Neural cell (in vitro differentiated cells): ENCODE measurements around the gene AMPD2. TPM values are rescaled to one million over a fixed set of nuclear protein-coding genes. Genes with fewer than 3 reads are reported as not detected.

ENCODE experiments used
- H2AFZ ChIP-seq: fragments of 200-600, 300-800 bp; sonication (generic), shearing (Covaris generic); 2 replicates; pipeline ENCODE4 v1.6.0; 2014; ENCODE audit warnings: low read depth, mild to moderate bottlenecking, antibody characterized with exemption, low read length, moderate library complexity
- H3F3A ChIP-seq: fragments of 200-600 bp; shearing (Covaris generic); 2 replicates; pipeline ENCODE4 v1.6.1; 2016; ENCODE audit warnings: mild to moderate bottlenecking, moderate library complexity, mixed read lengths, antibody characterized with exemption, low read length; ENCODE audit not compliant: insufficient read depth, poor library complexity, severe bottlenecking
- H3K27ac ChIP-seq: fragments of 200-600, 300-800 bp; sonication (generic), shearing (Covaris generic); 2 replicates; pipeline ENCODE4 v1.5.1; 2014; ENCODE audit warnings: mild to moderate bottlenecking, low read length, moderate library complexity
- H3K27me3 ChIP-seq: fragments of 300-800, 200-600 bp; sonication (generic), shearing (Covaris generic); 2 replicates; pipeline ENCODE4 v1.6.0; 2014; ENCODE audit warnings: mild to moderate bottlenecking, low read depth, low read length, moderate library complexity; ENCODE audit not compliant: insufficient read depth
- H3K36me3 ChIP-seq: fragments of 300-800, 200-600 bp; sonication (generic), shearing (Covaris generic); 2 replicates; pipeline ENCODE4 v1.5.1; 2014; ENCODE audit warnings: mild to moderate bottlenecking, antibody characterized with exemption, low read length, moderate library complexity; ENCODE audit not compliant: insufficient read depth
- H3K4me2 ChIP-seq: fragments of 300-800, 200-600 bp; sonication (generic), shearing (Covaris generic); 2 replicates; pipeline ENCODE4 v1.6.0; 2014; ENCODE audit warnings: mild to moderate bottlenecking, low read length
- H3K4me3 ChIP-seq: fragments of 300-800, 200-600 bp; sonication (generic), shearing (Covaris generic); 2 replicates; pipeline ENCODE4 v1.5.1; 2014; ENCODE audit warnings: mild to moderate bottlenecking, low read length, moderate library complexity
- H3K79me2 ChIP-seq: fragments of 200-600 bp; shearing (Covaris generic); replicated peaks from 2 replicates; pipeline ENCODE4 v1.6.0; 2014; ENCODE audit warnings: mild to moderate bottlenecking, low read length, moderate library complexity; ENCODE audit not compliant: insufficient read depth
- H3K9ac ChIP-seq: fragments of 300-800, 200-600 bp; sonication (generic), shearing (Covaris generic); 2 replicates; pipeline ENCODE4 v1.6.1; 2016; ENCODE audit warnings: mild to moderate bottlenecking, low read length, mixed read lengths
- H3K9me2 ChIP-seq: fragments of 200-600 bp; shearing (Covaris generic); 2 replicates; pipeline ENCODE4 v1.6.1; 2016; ENCODE audit warnings: mild to moderate bottlenecking, low read length, mixed read lengths; ENCODE audit not compliant: insufficient read depth
- H3K9me3 ChIP-seq: fragments of 200-600, 300-800 bp; sonication (generic), shearing (Covaris generic); 2 replicates; pipeline ENCODE4 v1.6.1; 2016; ENCODE audit warnings: mild to moderate bottlenecking, mixed run types, low read length, moderate library complexity, mixed read lengths
- H4K20me1 ChIP-seq: fragments of 200-600 bp; shearing (Covaris generic); 2 replicates; pipeline ENCODE4 v1.6.1; 2016; ENCODE audit warnings: mild to moderate bottlenecking, mixed run types; ENCODE audit not compliant: insufficient read depth
- CTCF ChIP-seq: fragments of 450-650 bp; IDR thresholded peaks from 2 replicates; pipeline ENCODE4 v1.5.1; 2014; ENCODE audit warnings: antibody characterized with exemption, mild to moderate bottlenecking, moderate library complexity; ENCODE audit not compliant: poor library complexity, severe bottlenecking
- EP300 ChIP-seq: fragments of 450-650 bp; conservative IDR thresholded peaks from 2 replicates; pipeline ENCODE4 v1.6.1; 2014; ENCODE audit warnings: antibody characterized with exemption, mild to moderate bottlenecking, moderate library complexity; ENCODE audit not compliant: poor library complexity, severe bottlenecking
- EZH2 ChIP-seq: fragments of 200-600, 300-800 bp; shearing (Covaris generic), sonication (generic); IDR thresholded peaks from 2 replicates; pipeline ENCODE4 v1.6.1; 2014; ENCODE audit warnings: antibody characterized with exemption, low read length, borderline replicate concordance, mild to moderate bottlenecking; ENCODE audit not compliant: insufficient read depth, poor library complexity, severe bottlenecking
- MXI1 ChIP-seq: fragments of 450-650 bp; conservative IDR thresholded peaks from 2 replicates; pipeline ENCODE4 v1.6.1; 2014; ENCODE audit warnings: antibody characterized with exemption, mild to moderate bottlenecking; ENCODE audit not compliant: poor library complexity, severe bottlenecking
- RAD21 ChIP-seq: fragments of 450-650 bp; conservative IDR thresholded peaks from 2 replicates; pipeline ENCODE4 v1.6.1; 2014; ENCODE audit warnings: antibody characterized with exemption, mild to moderate bottlenecking, moderate library complexity
- REST ChIP-seq: IDR thresholded peaks from 2 replicates; pipeline ENCODE4 v1.6.1; 2012; ENCODE audit warnings: borderline replicate concordance
- SMC3 ChIP-seq: fragments of 450-650 bp; conservative IDR thresholded peaks from 2 replicates; pipeline ENCODE4 v1.6.1; 2014; ENCODE audit warnings: antibody characterized with exemption, mild to moderate bottlenecking, moderate library complexity; ENCODE audit not compliant: poor library complexity
- polyA plus RNA-seq: library from polyadenylated mRNA; depleted of rRNA; stranded (reverse); fragments of >200 nt; gene quantifications from 2 replicates; pipeline ENCODE4 v1.2.3, GENCODE V29; 2014

AMPD2 gene
- polyA plus RNA-seq, 1 donor from 2014 or later, result 104 TPM

GRCh38 chr1:109632671-109633346 lies 13.2 kb downstream of the AMPD2 start:
- Histone ChIP-seq H3K36me3 (no peaks in the 10 kb centered on the region), H3F3A (no peaks in the 10 kb centered on the region), H3K79me2 (no peaks in the 10 kb centered on the region), H2AFZ (no peak overlapping the region), H4K20me1 (no peaks in the 10 kb centered on the region), H3K4me3 (no peak overlapping the region), H3K27me3 (no peaks in the 10 kb centered on the region), H3K4me2 (no peak overlapping the region), H3K9me2 (no peaks in the 10 kb centered on the region), H3K27ac (no peak overlapping the region), H3K9ac (no peak overlapping the region), H3K9me3 (no peaks in the 10 kb centered on the region)
- TF ChIP-seq EP300 (no peak), MXI1 (no peak), SMC3 (no peak), REST (no peak), CTCF (no peak)

- H3K9ac ChIP-seq, result no peak overlapping the region
- TF ChIP-seq CTCF, result no peak
- TF ChIP-seq EZH2, result no peak
- no peak for TF ChIP-seq EP300
- TF ChIP-seq RAD21, result no peak
- no peaks in the 10 kb centered on the region for H3K27me3 ChIP-seq
- no peak overlapping the region for H3K4me2 ChIP-seq
- no peak overlapping the region for H3K4me3 ChIP-seq
- no peaks in the 10 kb centered on the region for H3K9me2 ChIP-seq
- H2AFZ ChIP-seq, result no peak overlapping the region
- H4K20me1 ChIP-seq, result no peaks in the 10 kb centered on the region
- no peaks in the 10 kb centered on the region for H3F3A ChIP-seq
- H3K36me3 ChIP-seq, result no peaks in the 10 kb centered on the region
- H3K79me2 ChIP-seq, result no peaks in the 10 kb centered on the region
- H3K27ac ChIP-seq, result no peak overlapping the region
- H3K9me3 ChIP-seq, result no peaks in the 10 kb centered on the region
These were observed 14.7 kb downstream of the AMPD2 start for GRCh38 chr1:109634292-109634691.
